Mesodermal cell (in vitro differentiated cells): ENCODE measurements around the gene PPP1R37.

ENCODE experiments used
- H3K27ac ChIP-seq: 2 replicates; pipeline ENCODE4 v1.7.0; 2013; ENCODE audit warnings: mild to moderate bottlenecking, low read depth, low read length, moderate library complexity; ENCODE audit not compliant: severe bottlenecking
- H3K36me3 ChIP-seq: 2 replicates; pipeline ENCODE4 v1.7.1; 2013; ENCODE audit warnings: mild to moderate bottlenecking, low read length, moderate library complexity; ENCODE audit not compliant: control insufficient read depth, insufficient read depth
- H3K4me1 ChIP-seq: one replicate; pipeline ENCODE4 v1.7.1; 2013; ENCODE audit warnings: mild to moderate bottlenecking, low read length; ENCODE audit not compliant: insufficient read depth, control insufficient read depth, poor library complexity, severe bottlenecking
- H3K4me3 ChIP-seq: 2 replicates; pipeline ENCODE4 v1.7.0; 2013; ENCODE audit warnings: low read length, control low read depth, mild to moderate bottlenecking; ENCODE audit not compliant: insufficient read depth, poor library complexity, severe bottlenecking; ENCODE audit errors: extremely low read depth
- H3K9me3 ChIP-seq: 2 replicates; pipeline ENCODE4 v1.7.1; 2013; ENCODE audit warnings: mild to moderate bottlenecking, low read length, moderate library complexity; ENCODE audit not compliant: control insufficient read depth
- WGBS, 2 experiments: methylation state at CpG; one replicate each; pipeline ENCODE4 v1.1.5; 2013; ENCODE audit warnings: missing lambda C conversion rate in 2 of 2; ENCODE audit not compliant: insufficient coverage in 2 of 2; 5-methylcytosine and 5-hydroxymethylcytosine counted together

PPP1R37 gene

DNA sequence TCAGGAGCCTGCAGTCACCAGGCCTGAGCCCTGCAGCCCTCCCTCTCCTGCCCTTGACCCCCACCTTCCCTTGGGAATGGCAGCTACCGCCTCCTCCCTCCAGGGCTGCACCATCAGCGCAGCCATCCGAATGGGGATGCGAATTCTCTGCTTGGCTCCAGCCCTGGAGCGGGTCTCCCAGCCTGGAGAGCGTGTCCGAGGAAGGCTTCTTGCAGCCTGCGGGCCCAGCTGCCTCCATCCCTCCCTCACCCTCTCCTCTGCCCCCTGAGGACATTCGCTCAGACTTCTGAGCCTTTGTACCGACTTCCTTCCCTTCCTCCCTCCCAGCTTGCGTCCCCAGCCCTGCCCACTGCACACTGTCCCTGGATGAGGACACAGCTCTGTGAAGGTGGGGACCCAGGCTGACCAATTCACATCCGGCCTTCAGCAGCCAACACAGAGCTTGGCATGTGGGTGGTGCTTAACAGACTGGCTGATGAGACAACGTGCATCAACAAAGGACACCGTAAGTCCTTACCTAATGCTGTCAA is 73.8 kb downstream of the PPP1R37 start:
- 57 to 60% methylated on average over 12 to 14 of the region's 14 CpGs for WGBS, 2 experiments
- H3K36me3 ChIP-seq: no peaks in the 10 kb centered on the region
- peaks cover 27% of the 10 kb centered on the region for H3K4me1 ChIP-seq
- no peak overlapping the region for H3K27ac ChIP-seq
- H3K4me3 ChIP-seq: no peak overlapping the region
- H3K9me3 ChIP-seq: no peaks in the 10 kb centered on the region

- peaks cover 24% of the 10 kb centered on the region for H3K4me1 ChIP-seq
- H3K4me3 ChIP-seq: no peak overlapping the region
- H3K27ac ChIP-seq: no peak overlapping the region
- WGBS, 2 experiments: 94 to 97% methylated on average over 11 to 15 of the region's 16 CpGs
- H3K36me3 ChIP-seq: no peaks in the 10 kb centered on the region
- no peaks in the 10 kb centered on the region for H3K9me3 ChIP-seq
Measured at GRCh38 chr19:45168767-45169351, 75.9 kb downstream of the PPP1R37 start.

DNA sequence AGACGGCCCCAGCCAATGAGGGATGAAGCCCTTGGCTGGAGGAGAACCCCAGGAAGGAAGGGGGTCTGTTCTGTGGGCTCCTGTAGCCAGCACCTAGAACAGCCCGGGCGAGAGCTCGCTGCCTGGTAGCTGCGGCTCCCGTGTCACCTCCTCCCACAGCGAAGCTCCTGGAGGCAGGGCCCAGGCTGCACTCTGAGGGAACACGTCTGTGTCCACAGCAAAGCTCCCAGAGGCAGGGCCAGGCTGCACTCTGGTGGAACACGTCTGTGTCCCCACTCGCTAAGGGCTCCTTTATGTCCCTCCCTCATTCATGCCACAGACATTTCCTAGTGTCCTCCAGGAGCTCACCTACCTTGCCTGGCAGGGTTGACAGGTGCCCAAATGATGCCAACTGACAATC is 76.6 kb downstream of the PPP1R37 start:
- Histone ChIP-seq H3K36me3 (no peaks in the 10 kb centered on the region), H3K4me1 (peaks cover 19% of the 10 kb centered on the region), H3K4me3 (no peak overlapping the region), H3K27ac (no peak overlapping the region), H3K9me3 (no peaks in the 10 kb centered on the region)
- 82 to 87% methylated on average over 8 of the region's 10 CpGs for WGBS, 2 experiments

DNA sequence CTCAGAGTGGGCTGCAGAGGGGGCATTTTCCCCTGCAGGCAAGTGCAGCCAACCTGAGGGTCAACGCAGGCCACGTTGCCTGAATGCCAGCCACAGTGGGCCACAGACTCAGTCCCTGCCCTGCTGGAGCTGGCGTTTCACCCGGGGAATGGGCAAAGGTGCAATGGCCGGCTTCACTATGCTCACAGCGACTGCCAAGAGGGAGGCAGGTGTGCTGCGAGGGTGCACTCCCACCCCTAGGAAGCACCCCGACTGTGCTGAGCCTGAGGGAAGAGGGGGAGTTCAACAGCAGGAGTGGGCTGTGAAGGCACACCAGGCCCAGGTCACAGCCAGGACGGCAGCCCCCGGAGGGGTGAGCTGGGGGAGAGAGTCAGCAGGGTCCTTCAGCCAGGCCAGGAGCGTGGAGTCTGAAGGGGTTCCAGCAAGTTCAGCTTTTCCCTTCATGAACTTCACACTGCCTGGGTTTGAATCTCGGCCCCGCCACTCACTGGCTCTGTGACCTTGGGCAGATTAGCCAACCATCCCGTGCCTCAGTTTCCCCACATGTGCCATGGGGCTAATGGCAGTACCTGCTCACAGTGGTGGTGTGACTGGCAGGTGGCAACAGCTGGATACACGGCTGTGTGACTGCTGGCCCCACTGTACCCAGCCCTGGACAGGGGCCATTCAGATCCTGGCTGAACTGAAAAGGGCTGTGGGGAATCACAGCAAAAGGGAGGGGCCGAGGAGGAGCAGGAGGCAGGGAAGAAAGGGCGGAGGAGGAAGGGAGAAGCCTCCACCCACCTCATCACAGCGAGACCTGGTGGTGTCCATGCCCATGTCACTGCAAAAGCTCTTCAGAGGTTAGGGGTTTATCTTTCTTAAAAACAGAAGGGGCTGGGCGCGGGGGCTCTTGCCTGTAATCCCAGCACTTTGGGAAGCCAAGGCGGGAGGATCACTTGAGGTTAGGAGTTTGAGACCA is 77.4 kb downstream of the PPP1R37 start:
- no peak overlapping the region for H3K4me3 ChIP-seq
- H3K9me3 ChIP-seq: no peaks in the 10 kb centered on the region
- H3K36me3 ChIP-seq: no peaks in the 10 kb centered on the region
- H3K27ac ChIP-seq: peak overlapping the region; percentile 86
- 90 to 95% methylated on average over 18 to 19 of the region's 21 CpGs for WGBS, 2 experiments
- peaks cover 15% of the 10 kb centered on the region for H3K4me1 ChIP-seq

DNA sequence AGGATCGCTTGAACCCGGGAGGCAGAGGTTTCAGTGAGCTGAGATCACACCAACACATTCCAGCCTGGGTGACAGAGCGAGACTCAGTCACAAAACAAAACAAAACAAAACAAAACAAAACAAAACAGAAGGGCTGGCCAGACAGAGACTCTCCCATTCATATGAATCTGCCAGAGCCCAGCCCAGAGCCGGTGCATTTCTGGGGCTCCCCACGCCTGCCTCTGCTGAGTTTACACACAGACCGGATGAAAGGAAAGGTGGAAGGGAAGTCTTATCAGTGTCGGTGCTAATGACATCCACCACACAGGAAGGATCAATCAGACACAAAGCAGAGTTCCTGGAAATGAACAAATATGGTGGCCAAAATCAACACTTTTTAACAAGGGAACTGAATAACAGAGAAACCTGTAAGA is 78.2 kb downstream of the PPP1R37 start:
- Histone ChIP-seq H3K27ac (peak overlapping the region; percentile 86), H3K36me3 (no peaks in the 10 kb centered on the region), H3K4me1 (peaks cover 15% of the 10 kb centered on the region), H3K9me3 (no peaks in the 10 kb centered on the region), H3K4me3 (no peak overlapping the region)
- whole genome bisulfite sequencing, 2 experiments: 62 to 64% methylated on average over 3 to 5 of the region's 7 CpGs

DNA sequence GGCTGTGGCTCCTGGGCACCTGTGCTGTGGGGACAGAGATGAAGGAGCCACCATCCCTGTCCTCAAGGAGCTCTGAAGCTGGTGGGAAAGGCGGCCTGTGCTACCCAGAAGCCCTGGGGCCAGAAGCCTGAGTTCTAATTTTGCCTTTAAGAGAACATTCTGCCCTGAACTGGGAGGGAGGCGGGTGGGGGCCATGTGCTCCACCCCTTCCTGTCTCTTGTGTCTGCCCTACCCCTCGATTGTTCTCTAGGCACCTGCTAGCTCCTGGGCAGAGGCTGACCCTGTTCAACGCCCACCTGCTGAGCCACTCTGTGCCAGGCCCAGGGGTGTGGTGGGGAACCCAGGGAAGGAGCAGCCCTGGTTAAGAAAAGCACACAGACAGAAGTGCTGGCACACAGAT is 79.2 kb downstream of the PPP1R37 start:
- H3K9me3 ChIP-seq: no peaks in the 10 kb centered on the region
- H3K4me3 ChIP-seq: no peak overlapping the region
- peaks cover 13% of the 10 kb centered on the region for H3K4me1 ChIP-seq
- H3K27ac ChIP-seq: no peak overlapping the region
- no peaks in the 10 kb centered on the region for H3K36me3 ChIP-seq
- WGBS, 2 experiments: 82 to 83% methylated on average over 1 to 3 of the region's 4 CpGs

- WGBS, 2 experiments: 90 to 91% methylated on average over 10 to 12 of the region's 18 CpGs
- H3K4me1 ChIP-seq: peaks cover 13% of the 10 kb centered on the region
- H3K36me3 ChIP-seq: no peaks in the 10 kb centered on the region
- no peak overlapping the region for H3K4me3 ChIP-seq
- H3K9me3 ChIP-seq: no peaks in the 10 kb centered on the region
- H3K27ac ChIP-seq: no peak overlapping the region
Measured at GRCh38 chr19:45172611-45173208, 79.7 kb downstream of the PPP1R37 start.

DNA sequence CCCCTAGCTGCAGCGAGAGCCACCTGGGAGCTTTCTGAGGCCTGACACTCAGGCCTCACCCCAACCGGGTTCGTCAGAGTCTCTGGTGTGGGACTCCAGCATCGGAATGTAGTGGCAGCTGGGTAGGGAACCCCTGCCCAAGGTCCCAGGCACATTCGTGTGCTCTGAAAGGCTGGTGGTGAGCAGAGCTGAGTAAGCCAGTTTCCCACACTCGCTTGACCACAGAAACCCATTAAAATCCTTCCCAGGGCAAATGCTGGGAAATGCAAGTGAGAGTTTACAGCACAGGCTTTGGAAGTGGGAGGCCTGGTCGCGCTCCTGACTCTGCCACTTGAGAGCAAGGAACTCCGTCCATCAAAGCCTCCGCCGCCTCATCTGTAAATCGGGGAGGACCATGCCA is 80.8 kb downstream of the PPP1R37 start:
- peak overlapping the region; percentile 59 for H3K27ac ChIP-seq
- 88 to 92% methylated on average over 6 to 10 of the region's 12 CpGs for WGBS, 2 experiments

GRCh38 chr19:45175515-45176345 is 82.8 kb downstream of the PPP1R37 start:
- Histone ChIP-seq H3K36me3 (no peaks in the 10 kb centered on the region), H3K27ac (no peak overlapping the region), H3K9me3 (no peaks in the 10 kb centered on the region), H3K4me3 (no peak overlapping the region), H3K4me1 (peaks cover 12% of the 10 kb centered on the region)
- 88 to 92% methylated on average over 6 to 8 of the region's 10 CpGs for WGBS, 2 experiments

More for the DNA sequence above, 80.8 kb downstream of the PPP1R37 start:
- Histone ChIP-seq H3K9me3 (no peaks in the 10 kb centered on the region), H3K4me3 (no peak overlapping the region), H3K36me3 (no peaks in the 10 kb centered on the region), H3K4me1 (peaks cover 13% of the 10 kb centered on the region)

DNA sequence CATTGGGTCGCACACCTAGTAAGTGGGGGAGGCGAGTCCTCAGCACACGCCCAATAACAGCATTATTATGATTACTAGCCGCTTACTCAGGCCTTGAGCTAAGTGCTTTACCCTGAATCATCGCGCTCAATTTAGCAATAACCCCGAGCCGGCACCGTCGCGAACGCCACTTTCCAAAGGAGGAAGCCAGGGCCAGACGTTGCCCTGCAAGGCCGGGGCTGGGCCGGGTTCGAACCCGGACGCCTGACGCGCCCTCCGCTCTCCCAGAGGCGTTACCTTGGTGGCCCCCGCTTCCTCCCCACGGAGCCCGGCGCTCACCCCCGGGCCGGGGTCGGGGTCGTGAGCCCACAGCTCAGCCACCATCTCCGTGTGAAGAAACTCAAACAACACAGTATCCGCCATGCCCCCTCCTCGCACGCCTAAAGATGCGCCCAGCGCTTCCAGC is 84.9 kb downstream of the PPP1R37 start, which contains the start of gene TRAPPC6A:
TSS of gene TRAPPC6A (minus strand) at position 421 of the 445 bp plus-strand sequence. CDS start at position 402, 19 bp downstream.
- peak within 1 kb of the TSS; percentile 88 for H3K27ac ChIP-seq
- peaks cover 11% of the 10 kb centered on the region for H3K36me3 ChIP-seq
- peak within 1 kb of the TSS; percentile 83 for H3K4me3 ChIP-seq
- WGBS, 2 experiments: 0 to 1% methylated on average over 30 to 32 of the region's 36 CpGs
- peaks cover 7% of the 10 kb centered on the region for H3K4me1 ChIP-seq
- no peaks in the 10 kb centered on the region for H3K9me3 ChIP-seq
